Ecto neural progenitor cell (in vitro differentiated cells): ENCODE results near the gene NAV2.

ENCODE experiments used
- DNase-seq: peaks from one replicate; pipeline ENCODE4 v3.0.0-alpha.2; 2018; ENCODE audit warnings: low spot score

The NAV2 gene

GRCh38 chr11:19829109-19829837 is 116.6 kb downstream of the NAV2 start:
- no peak for DNase-seq

GRCh38 chr11:19832086-19832750 is 119.6 kb downstream of the NAV2 start:
- no peak for DNase-seq

DNA sequence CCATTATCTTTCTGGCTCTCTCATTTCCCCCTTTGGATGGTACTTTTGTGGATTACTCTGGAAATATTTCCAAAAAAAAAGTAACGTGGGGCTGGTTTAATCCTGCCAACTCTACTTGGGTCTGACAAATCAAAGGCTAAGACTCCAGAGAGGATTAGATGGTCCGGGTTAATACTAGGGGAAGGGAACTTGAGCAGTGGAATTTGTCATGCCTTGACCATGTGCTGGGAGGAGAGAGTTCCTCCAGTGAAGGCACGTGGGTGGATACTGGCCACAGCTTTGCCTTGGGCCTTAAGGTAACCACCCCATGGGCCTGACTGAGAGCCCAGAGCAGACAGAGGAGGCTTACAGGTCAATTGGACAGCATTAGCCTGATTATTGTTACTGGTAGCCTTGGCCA is 120.3 kb downstream of the NAV2 start:
- DNase-seq: no peak

DNA sequence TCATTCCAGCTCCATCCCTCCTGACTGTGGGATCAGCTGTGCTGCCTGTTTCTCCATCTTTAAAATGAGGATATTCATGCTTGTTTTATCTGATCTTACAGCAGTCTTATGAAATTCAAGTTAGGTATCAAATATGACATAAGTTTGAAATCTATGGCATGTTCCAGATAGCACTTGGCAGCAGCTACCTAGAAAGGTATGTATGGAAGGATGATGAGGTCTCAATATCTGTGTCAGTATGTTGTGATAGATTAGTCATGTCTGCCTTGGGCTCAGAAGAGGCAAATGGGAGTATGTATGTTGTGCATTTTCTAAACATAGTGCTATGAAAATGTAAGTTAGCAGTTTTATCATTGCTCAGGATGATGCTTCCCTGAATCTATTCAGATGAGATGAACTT is 122.1 kb downstream of the NAV2 start:
- no peak for DNase-seq

DNA sequence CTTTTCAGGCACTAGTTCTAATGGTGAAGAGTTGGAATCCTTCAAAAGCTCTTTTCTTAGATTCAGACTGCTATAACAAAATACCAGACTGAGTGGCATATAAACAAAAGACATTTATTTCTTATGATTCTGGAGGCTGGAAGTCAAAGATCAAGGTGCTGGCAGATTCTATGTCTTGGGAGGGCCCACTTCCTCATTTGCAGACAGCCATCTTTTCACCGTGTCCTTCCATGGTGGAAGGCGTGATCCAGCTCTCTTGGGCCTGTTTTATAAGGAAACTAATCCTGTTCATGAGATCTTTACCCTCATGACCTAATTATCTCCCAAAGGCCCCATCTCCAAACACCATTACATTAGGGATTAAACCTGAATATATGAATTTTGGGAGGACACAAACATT is 124.0 kb downstream of the NAV2 start:
- DNase-seq: no peak

DNA sequence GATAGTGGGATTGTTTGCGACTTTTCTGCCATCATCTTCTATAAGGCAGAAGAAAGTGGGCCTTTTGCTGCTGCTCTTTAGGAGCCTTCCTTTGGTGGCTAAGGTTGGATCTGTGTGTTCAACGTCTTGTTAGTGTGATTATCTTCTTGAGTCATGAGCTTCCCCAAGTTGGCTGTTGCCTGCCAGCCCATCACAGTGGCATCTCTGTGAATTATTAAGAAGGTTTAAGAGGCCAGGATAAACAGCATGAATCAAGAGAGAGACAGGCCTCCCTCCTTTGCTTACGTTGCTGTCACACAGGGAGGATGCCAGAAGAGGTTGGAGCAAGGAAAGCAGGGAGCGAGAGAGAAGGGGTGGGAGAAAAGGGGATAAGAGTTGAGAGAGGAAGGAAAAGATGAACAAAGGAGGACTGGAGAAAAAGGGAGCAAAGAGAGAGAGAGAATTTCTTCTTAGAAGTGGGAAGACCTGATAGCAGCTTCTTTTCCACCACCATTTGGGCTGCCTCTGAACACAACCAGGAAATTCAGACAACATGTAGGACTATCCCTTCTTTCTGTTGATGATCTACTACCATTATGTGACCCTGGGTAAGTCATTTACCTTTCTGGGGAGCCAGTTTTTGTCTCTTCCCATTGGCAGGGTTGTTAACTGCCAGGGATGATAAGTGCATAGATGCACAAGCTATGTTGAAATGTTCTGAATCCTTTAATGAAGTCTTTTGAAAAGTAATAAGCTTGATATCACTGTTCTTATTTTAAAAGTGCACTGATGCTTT is 126.5 kb downstream of the NAV2 start:
- no peak for DNase-seq

- DNase-seq: no peak
Measured at GRCh38 chr11:19840961-19841360, 128.3 kb downstream of the NAV2 start.

DNA sequence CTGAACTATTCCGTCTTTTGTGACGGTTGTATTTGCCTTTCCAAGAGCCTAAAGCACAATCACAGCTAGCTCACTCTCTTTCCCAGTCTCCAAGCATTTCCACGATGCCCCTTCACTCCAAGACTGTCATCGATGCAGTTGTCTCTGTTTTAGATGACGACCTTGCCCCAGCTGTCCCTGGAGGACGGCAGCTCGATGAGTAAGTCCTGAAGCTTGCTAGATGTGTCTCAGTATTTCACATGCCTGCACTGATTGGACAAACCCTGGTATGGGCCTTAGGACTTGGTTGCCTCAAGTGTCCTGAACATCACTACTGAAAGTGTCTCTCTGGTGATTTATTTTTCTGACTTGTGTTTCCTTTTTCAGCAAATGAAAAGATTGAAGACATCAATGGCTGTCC is 129.9 kb downstream of the NAV2 start:
- no peak for DNase-seq

DNA sequence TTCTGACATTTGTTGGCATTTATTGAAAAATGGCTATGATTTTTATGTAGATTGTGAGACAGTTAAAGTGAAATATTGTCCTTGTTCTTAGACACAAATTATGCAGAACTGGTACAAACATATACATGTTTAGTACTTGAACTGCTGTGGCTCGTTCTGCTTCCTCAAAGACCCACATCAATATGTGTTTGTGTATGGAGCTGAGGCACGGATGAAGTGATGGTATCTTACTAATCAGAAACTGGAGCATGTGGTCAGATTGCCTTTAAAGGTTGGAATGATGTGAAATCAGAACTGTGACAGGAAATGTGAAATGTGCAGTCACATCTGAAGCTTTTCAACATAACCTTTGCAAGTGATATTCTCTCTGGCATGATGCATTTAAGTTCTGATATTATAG is 130.4 kb downstream of the NAV2 start:
- no peak for DNase-seq

GRCh38 chr11:19844012-19844411 is 131.4 kb downstream of the NAV2 start:
- DNase-seq: no peak

DNA sequence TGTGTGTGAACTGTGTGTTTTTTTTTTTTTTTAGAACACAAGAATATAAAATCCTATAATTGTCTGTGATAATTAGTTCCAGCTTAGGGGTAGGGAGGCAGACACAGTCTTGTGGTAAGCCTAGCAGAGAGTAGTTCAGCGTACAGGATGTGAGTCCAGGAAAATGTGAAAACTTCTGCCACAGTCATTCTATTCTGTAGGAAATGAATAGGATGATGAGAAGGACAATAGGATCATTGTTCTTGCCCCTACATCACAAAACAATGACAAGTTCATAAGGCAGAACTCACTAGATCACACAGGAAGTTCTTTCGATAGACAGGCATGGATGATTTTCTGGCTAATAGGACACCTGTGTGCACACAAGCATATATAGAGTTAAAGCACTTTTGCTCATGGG is 132.2 kb downstream of the NAV2 start:
- DNase-seq: no peak

DNA sequence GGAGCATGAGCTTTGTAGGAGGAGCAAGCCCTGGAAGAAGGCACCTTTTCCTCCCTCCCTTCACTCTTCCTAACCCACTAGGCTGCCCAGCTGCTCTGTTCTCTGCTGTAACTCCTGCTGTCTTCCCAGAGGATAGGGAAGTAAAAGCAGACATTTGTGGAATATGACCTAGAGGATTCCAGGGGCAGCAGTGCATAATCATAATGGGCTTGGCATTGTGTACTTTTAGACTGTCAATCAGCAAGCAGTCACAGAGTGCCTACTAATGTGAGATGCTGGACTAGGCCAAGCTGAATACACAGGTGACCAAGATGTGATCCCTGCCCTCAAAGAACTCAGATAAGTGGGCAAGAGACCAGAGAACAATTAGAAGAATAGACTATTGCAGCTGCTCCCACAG is 133.0 kb downstream of the NAV2 start:
- DNase-seq: no peak

DNA sequence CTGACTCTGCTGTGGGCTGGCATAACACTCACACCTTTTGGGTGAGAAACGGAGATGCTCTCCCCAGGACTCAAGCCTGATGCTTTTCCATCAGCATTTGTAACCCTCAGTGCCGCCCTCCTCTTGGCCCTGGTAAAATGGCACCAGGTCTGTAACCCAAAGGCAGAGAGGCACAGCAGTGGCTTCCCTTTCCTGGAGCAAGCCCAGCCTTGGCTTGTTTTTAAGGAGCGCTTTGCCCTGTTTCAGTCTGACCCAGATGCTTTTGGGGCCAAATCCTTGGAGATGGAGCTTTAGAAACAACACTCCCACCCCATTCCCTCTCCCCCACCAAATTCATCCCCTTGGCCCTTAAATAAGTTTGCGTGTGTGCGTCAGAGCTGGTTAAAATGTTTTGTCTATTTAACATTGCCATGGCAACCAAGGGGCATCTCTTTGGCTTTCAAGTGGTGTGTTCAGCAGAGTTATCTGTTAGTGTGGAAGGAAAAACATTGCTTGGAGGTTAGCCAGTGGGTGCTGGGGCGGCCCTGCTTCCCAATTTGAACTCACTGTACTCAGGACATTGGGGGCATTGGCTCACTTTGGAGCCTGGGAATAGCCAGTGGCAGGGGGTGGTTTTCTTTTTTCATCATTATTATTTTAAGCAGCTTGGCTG is 134.1 kb downstream of the NAV2 start:
- no peak for DNase-seq

GRCh38 chr11:19848219-19848618 is 135.6 kb downstream of the NAV2 start:
- DNase-seq: no peak

GRCh38 chr11:19849107-19849789 is 136.6 kb downstream of the NAV2 start:
- DNase-seq: no peak

- DNase-seq: no peak
Measured at GRCh38 chr11:19849947-19850593, 137.4 kb downstream of the NAV2 start.

GRCh38 chr11:19852288-19852687 is 139.7 kb downstream of the NAV2 start:
- DNase-seq: no peak

GRCh38 chr11:19853016-19853415 is 140.4 kb downstream of the NAV2 start:
- DNase-seq: no peak

DNA sequence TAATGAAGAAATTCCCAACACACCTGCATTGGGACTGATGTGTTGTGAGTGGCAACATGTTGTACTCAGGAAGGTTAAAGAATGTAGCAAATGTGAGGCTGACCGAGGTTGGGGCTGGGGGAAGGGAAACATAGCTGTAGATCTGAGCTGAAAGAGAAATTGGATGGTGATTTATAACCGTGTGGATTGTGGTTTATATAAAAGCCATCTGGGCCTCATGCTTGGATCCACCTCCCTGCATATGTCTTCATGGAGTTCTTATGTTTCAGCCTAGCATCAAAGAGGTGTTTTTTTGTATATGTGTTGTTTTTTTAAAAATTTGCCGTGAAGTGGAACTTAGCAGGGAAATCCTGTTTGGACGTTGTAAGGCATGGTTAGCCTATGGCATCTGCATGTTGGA is 141.3 kb downstream of the NAV2 start:
- DNase-seq: no peak

- DNase-seq: no peak
Measured at GRCh38 chr11:19861171-19861570, 148.5 kb downstream of the NAV2 start.

- no peak for DNase-seq
Measured at GRCh38 chr11:19862091-19862490, 149.5 kb downstream of the NAV2 start.
